OCI-LY7 (cell line): ENCODE data around the gene RASSF4.

Experiments
- EZH2phosphoT487 ChIP-seq: fragments of 200-600 bp; sonication (generic); IDR thresholded peaks from 2 replicates; pipeline ENCODE4 v1.6.1; 2018; ENCODE audit warnings: low read depth, borderline replicate concordance, mild to moderate bottlenecking, mixed run types, antibody characterized with exemption, low read length, moderate library complexity, mixed read lengths
- TF ChIP-seq, protein P1 (sequence below): fragments of 200-600 bp; sonication (generic); conservative IDR thresholded peaks from 2 replicates; pipeline ENCODE4 v1.5.1; 2014; ENCODE audit warnings: mild to moderate bottlenecking, antibody characterized with exemption, low read length, moderate library complexity, mixed read lengths

GRCh38 chr10:44947371-44948152 lies 12.0 kb upstream of the RASSF4 start:
- TF ChIP-seq, protein P1, sequence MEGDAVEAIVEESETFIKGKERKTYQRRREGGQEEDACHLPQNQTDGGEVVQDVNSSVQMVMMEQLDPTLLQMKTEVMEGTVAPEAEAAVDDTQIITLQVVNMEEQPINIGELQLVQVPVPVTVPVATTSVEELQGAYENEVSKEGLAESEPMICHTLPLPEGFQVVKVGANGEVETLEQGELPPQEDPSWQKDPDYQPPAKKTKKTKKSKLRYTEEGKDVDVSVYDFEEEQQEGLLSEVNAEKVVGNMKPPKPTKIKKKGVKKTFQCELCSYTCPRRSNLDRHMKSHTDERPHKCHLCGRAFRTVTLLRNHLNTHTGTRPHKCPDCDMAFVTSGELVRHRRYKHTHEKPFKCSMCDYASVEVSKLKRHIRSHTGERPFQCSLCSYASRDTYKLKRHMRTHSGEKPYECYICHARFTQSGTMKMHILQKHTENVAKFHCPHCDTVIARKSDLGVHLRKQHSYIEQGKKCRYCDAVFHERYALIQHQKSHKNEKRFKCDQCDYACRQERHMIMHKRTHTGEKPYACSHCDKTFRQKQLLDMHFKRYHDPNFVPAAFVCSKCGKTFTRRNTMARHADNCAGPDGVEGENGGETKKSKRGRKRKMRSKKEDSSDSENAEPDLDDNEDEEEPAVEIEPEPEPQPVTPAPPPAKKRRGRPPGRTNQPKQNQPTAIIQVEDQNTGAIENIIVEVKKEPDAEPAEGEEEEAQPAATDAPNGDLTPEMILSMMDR = no peak
- TF ChIP-seq EZH2phosphoT487 = no peak
